Effector CD8-positive, alpha-beta T cell (primary cell): ENCODE data around the gene OCA2.

ENCODE experiments used
- DNase-seq: peaks from one replicate; lab custom pipeline; 2025; lab: John Stamatoyannopoulos, UW

OCA2 gene

DNA sequence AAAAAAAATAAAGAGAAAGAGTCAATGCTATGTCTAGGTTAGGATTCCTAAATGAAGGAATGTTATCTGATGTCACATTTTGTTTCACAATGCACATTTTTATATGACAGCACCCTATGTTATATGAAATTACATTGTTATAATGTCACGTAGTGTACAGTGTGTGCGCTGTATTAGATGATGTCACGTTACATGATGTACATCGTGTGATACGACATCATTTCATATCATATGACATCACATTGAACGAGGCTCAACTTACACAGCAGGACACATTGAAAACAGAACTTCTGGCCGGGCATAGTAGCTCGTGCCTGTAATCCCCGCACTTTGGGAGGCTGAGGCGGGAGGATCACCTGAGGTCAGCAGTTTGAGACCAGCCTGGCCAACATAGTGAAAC, 150.0 kb downstream of the OCA2 start:
- DNase-seq: no peak

DNA sequence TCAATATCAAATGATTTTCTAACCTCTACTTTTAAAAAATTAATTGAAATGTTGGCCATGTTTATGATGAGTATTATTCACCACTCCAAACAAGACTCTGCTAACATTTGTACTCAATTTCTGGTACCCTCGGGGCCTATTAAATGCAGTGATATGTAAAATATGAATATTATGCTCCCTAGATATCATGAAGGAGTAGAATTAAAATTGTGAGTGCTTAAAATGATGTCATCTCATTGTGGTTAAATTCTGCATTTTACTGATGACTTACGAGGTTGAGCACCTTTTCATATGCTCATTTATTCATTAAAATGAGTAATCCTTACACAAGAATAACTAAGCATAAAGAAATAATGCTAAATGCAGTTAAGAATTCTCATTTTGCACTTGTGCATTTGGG, 159.9 kb downstream of the OCA2 start:
- DNase-seq: no peak

DNA sequence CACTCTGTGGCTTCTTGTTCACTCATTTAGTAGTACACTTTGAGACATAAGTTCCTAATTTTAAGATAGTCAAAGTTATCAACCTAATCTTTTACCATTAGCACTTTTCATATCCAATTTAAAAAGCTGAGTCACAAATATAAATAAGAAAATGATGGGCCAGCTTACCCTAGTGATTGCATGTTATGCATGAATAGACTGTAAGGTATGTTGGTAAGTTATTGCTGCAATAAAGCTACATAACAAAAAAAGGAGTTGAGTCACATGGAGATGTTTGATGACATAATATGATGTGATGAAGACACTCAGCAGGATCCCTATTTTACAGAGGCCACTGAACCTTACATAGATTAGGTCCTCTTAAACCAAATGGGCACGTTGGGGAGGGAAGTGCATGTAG, 161.3 kb downstream of the OCA2 start:
- no peak for DNase-seq

DNA sequence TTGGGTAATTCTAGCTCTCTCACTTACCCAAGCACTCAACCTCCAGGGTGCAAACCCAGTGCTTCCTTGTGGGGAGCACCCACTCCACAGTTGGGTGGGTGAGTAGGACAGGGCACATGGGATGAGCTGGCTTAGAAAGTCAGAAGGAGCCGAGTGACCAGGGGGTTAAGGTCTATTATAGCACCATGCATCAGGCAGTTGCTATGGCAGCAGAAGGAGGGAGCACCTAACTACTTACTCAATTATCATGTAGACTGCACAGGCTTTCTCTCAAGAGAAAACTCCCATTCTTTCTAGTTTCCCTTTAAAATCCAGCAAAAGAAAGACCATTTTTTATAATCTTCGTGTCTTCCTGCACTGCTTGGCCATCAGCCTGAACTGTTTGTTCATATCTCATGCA, 163.0 kb downstream of the OCA2 start:
- DNase-seq: no peak

DNA sequence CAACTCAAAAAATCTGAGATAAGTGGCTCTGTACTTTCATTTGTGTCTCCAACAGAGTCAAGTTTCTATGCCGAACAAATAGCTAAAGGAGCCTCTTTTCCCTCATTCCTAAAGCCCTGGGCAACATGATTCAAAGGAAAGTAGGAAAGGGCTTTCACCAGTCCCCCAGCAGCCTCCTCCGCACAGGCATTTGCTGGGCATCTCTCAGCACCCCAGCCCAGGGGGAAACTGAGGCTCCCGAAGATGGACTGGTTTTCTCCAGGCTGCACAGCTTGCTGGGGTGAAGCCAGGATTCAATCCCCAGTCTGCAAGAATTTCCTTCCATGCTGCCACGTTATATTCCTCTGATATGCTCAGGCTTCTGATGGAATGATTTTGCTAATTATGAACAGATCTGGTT, 163.8 kb downstream of the OCA2 start:
- no peak for DNase-seq

- DNase-seq: no peak
Observed at GRCh38 chr15:27934782-27935181, 164.3 kb downstream of the OCA2 start.

DNA sequence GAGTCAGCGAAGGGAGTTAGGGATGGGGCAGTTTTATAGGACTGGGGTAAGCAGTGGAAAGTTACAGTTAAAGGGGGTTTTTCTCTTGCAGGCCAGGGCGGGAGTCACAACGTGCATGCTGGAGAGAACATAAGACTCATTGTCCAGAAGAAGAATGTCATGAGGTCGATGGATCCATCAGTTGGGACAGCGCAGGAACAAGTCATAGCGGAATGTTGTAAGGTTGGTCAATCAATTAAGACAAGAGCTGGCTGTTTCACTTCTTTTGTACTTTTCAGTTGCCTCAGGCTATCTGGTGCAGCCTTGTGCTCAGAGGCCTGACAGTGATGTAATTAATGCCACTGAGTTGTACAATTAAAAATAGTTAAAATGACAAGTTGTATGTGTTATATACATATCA, 165.6 kb downstream of the OCA2 start:
- DNase-seq: no peak

- no peak for DNase-seq
Observed at GRCh38 chr15:27932600-27932999, 166.5 kb downstream of the OCA2 start.

DNA sequence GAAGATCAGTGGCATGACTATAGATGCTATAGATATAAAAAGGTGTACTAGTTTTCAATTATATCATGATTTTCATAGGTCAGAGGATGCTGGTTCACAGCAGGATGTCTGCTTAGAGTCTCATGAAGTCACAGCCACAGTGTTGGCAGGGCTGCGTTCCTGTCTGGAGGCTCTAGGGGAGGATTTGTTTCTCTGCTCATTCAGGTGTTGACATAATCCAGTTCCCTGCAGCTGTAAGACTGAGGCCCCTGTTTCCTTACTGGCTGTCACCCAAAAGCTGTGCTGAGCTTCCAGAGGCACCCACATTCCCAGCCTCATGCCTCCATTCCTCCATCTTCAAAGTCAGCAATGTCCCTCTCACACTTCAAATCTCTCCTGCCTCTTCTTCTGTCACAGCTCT, 170.7 kb downstream of the OCA2 start:
- DNase-seq: no peak

- DNase-seq: no peak
Observed at GRCh38 chr15:27912283-27912682, 186.8 kb downstream of the OCA2 start.

DNA sequence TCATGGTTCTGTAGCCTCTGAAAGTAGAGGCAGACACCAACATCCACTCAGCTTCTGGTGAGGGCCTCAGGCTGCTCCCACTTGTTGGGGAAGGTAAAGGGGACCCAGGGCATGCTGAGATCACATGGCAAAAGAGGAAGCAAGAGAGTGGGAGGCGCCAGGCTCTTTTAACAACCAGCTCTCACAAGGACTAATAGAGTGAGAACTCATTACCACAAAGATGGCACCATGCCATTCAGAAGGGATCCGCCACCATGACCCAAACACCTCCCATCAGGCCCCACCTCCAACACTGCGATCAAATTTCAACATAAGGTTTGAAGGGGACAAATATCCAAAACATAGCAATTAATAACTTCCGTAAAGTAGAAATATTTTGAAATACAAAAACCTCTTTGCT, 192.3 kb downstream of the OCA2 start:
- DNase-seq: no peak

GRCh38 chr15:27903405-27903804, 195.7 kb downstream of the OCA2 start:
- no peak for DNase-seq

DNA sequence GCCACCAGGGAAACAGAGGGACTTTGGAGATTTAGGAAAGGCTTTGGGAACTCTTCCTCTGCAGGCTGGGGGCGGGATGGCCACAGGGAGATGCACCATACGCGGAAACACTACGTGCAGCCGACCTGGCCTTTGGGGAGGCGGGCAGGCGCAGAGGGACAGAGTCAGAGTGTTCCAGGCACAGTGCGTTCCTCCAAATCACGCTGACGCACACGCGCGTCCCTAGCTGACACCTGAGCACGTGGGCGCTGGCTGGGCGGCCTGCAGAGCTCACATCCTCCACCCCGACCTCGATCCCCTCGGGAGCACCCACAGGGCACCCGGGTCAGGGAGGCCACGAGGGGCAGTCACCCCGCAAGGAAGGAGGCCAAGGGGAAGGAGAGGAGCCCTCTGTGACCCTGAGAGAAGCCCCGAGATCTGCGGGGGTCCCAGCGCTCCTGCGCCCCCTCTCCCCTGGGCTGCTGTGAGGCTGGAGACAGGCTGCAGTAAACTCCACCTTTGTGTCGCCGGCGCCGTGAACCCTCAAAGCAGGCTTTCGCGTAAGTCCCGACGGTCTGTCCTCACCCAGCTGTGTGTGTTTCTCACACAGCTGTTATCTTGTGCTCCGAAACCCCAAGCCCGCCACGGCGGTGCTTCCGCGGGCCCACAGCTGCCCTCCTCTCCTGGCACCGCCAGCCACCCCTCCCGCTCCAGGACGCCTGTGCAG, 196.3 kb downstream of the OCA2 start:
- no peak for DNase-seq

DNA sequence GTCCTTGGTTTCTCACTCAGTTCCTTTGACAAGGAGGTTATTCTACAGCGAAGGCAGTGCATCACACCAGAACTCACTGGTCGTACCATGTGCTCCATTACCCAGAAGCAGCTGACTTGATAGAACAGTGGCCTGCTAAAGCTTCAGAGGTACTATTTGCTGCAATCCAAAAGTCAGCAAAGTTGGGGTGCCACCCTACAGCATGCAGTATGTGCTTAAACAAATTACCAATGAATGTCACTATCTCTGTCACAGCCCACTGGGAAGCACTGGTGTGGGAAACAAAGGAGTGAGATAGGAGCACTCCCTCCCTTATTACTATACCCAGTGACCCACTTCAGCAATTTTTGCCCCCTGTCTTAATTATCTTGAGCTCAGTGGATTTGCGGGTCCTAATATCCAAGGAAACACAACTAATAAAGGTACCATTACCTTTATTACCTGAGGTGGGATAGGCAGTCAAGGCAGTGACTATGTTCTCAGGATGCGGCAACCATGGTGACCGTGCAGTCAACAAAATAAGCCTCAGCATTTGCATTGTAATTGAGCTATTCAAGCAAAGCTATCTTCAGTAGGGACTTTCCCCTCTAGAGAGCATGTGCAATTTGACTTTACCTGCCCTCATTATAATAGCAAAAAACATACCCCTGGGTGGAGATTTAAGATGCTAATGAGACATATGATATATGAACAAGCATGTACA, 199.4 kb downstream of the OCA2 start:
- no peak for DNase-seq

GRCh38 chr15:27897481-27897880, 201.6 kb downstream of the OCA2 start:
- no peak for DNase-seq

GRCh38 chr15:27894645-27895044, 204.5 kb downstream of the OCA2 start:
- no peak for DNase-seq

- no peak for DNase-seq
Observed at GRCh38 chr15:27889258-27889657, 209.9 kb downstream of the OCA2 start.

GRCh38 chr15:27885201-27885600, 213.9 kb downstream of the OCA2 start:
- DNase-seq: no peak

GRCh38 chr15:27884726-27885125, 214.4 kb downstream of the OCA2 start:
- DNase-seq: no peak

- no peak for DNase-seq
Observed at GRCh38 chr15:27878841-27879240, 220.3 kb downstream of the OCA2 start.

DNA sequence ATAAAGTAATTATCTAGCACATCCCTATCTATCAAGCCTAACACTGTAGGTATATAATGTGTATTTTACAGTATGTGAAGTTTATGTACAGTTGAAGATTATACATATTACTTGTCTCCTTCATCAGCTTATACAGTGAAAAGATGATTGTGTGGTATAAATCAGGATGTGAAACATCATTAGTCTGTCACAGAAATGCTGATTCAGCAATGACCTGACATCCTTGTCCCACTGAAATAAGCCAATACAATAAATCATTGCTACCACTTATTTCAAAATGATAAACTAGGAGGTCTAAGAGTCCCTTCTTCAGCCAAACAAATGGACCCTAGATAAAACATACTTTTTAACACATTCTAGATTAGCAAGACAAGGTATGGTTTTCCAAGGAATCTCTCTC, 225.3 kb downstream of the OCA2 start:
- no peak for DNase-seq

- DNase-seq: no peak
Observed at GRCh38 chr15:27873039-27873438, 226.1 kb downstream of the OCA2 start.

- no peak for DNase-seq
Observed at GRCh38 chr15:27872355-27872754, 226.8 kb downstream of the OCA2 start.

DNA sequence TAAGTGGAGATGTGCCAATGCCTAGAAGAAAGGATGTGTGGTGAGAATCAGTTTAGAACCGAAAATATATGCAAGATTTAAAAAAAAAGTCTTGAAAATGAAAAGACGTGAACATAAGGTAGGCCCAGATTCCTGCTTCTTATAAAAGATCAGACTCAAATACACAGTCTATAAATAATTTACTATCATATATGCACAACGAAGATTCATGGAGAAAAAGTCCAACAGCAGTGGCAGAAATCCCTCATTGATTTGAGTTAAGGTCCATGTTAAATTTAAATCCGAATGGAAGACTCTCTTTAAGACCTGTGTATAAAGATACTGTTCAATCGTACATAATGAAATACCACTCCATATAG, 227.2 kb downstream of the OCA2 start:
- no peak for DNase-seq
